Panc1 (cell line): ENCODE data around the gene SSH3. TPM values are rescaled to one million over a fixed set of nuclear protein-coding genes. Genes with fewer than 3 reads are reported as not detected.

ENCODE experiments used
- ATAC-seq: fragments of 200-7000 bp; cut with Tn5 transposase; 2 replicates; pipeline ENCODE4 v1.9.1; 2020; ENCODE audit warnings: mild to moderate bottlenecking, moderate library complexity
- BruUV-seq: library from RNA; stranded (reverse); fragments of 400-500 nt; replicated peaks from 2 replicates; lab custom pipeline; 2021; lab: Mats Ljungman, UMichigan
- CTCF ChIA-PET: fragments of 300-600 bp; sonication (Branson Sonifier 250); formaldehyde crosslinking; loops from one replicate; lab custom pipeline; 2022; ENCODE audit warnings: antibody characterized with exemption; lab: Charles Lee
- POLR2A ChIA-PET: fragments of 300-600 bp; sonication (Branson Sonifier 250); formaldehyde crosslinking; loops from one replicate; lab custom pipeline; 2022; ENCODE audit warnings: antibody characterized with exemption; lab: Charles Lee
- DNase-seq: peaks from one replicate; pipeline ENCODE4 v3.0.0-alpha.2; 2010; ENCODE audit warnings: low read depth, low spot score
- H3K27ac ChIP-seq: 2 replicates; pipeline ENCODE4 v1.5.1; 2011; ENCODE audit warnings: mild to moderate bottlenecking, low read length, inconsistent platforms
- H3K27me3 ChIP-seq: fragments of 200-500 bp; sonication (Bioruptor generic); 2 replicates; pipeline ENCODE4 v1.6.0; 2014; ENCODE audit warnings: low read length, inconsistent platforms; ENCODE audit not compliant: control insufficient read depth, insufficient read depth
- H3K36me3 ChIP-seq: fragments of 200-500 bp; sonication (Bioruptor generic); 2 replicates; pipeline ENCODE4 v1.5.1; 2014; ENCODE audit warnings: inconsistent platforms, mild to moderate bottlenecking, low read length, moderate library complexity; ENCODE audit not compliant: control insufficient read depth, insufficient read depth
- H3K4me1 ChIP-seq: 2 replicates; pipeline ENCODE4 v1.5.1; 2011; ENCODE audit warnings: inconsistent platforms, mild to moderate bottlenecking, low read length, moderate library complexity; ENCODE audit not compliant: control insufficient read depth, insufficient read depth
- H3K4me3 ChIP-seq, 2 experiments: 2 replicates each; pipeline ENCODE4 v1.5.1; 2011 to 2012; ENCODE audit warnings: low read depth in 2 of 2, low read length in 2 of 2, mild to moderate bottlenecking in 2 of 2, inconsistent platforms in 1 of 2, moderate library complexity in 1 of 2
- H3K9me3 ChIP-seq: fragments of 200-500 bp; sonication (Bioruptor generic); 2 replicates; pipeline ENCODE4 v1.5.1; 2014; ENCODE audit warnings: low read depth, mild to moderate bottlenecking, inconsistent platforms, low read length, moderate library complexity; ENCODE audit not compliant: control insufficient read depth, insufficient read depth
- CTCF ChIP-seq: fragments of 450-650 bp; IDR thresholded peaks from 2 replicates; pipeline ENCODE4 v1.5.1; 2017; ENCODE audit warnings: mild to moderate bottlenecking
- POLR2AphosphoS5 ChIP-seq: IDR thresholded peaks from 2 replicates; pipeline ENCODE4 v1.6.1; 2012; ENCODE audit warnings: mild to moderate bottlenecking, low read depth, low read length, moderate library complexity
- REST ChIP-seq, 2 experiments: IDR thresholded peaks; 2 replicates each; pipeline ENCODE4 v1.6.1; 2011 to 2012; ENCODE audit warnings: low read depth in 2 of 2, control low read depth in 1 of 2, low read length in 1 of 2, mild to moderate bottlenecking in 1 of 2, moderate library complexity in 1 of 2; ENCODE audit not compliant: insufficient read depth in 1 of 2
- SIN3A ChIP-seq: IDR thresholded peaks from 2 replicates; pipeline ENCODE4 v1.6.1; 2012; ENCODE audit warnings: low read depth, mild to moderate bottlenecking, low read length, moderate library complexity, borderline replicate concordance; ENCODE audit not compliant: insufficient read depth
- TCF7L2 ChIP-seq: IDR thresholded peaks from 2 replicates; pipeline ENCODE4 v1.6.1; 2011; ENCODE audit warnings: mild to moderate bottlenecking, low read depth, low read length, inconsistent platforms
- in situ Hi-C: cut with HindIII; loops from 2 replicates; pipeline ENCODE4 v1.10.0; 2016; ENCODE audit warnings: low sequenced_read_pairs, low pct_unique_long_range_greater_than_20kb
- intact Hi-C: fragments of 100-400 bp; cut with micrococcal nuclease; formaldehyde crosslinking; loops from one replicate; pipeline ENCODE4 v1.10.0; 2022; ENCODE audit not compliant: unreplicated experiment
- total RNA-seq: library from RNA; stranded (reverse); gene quantifications from one replicate; pipeline ENCODE4 v1.2.1, GENCODE V29; 2021; ENCODE audit not compliant: unreplicated experiment

The SSH3 gene
- total RNA-seq, 1 experiment from 2014 or later, result 79.8 TPM

- H3K4me3 ChIP-seq, result no peak overlapping the region
- H3K36me3 ChIP-seq, result no peaks in the 10 kb centered on the region; the same call in 1 of the 2 replicates
- H3K27ac ChIP-seq, result no peak overlapping the region
- intact Hi-C loops (no loop called here), in situ Hi-C loops (no loop called here)
- H3K27me3 ChIP-seq, result no peaks in the 10 kb centered on the region
- DNase-seq (no peak), ATAC-seq (no peak)
- no peaks in the 10 kb centered on the region for H3K9me3 ChIP-seq
- CTCF ChIA-PET, result interaction anchor here (0.6 to 0.9 kb wide), 3 partner anchors 9 to 255 kb away, joined by 3 to 7 read pairs (median 5); no protein-coding TSS in a partner anchor
- BruUV-seq, result no TSS peak
- POLR2A ChIA-PET, result no interaction called here
- TF ChIP-seq POLR2AphosphoS5 (no peak), CTCF (no peak), REST (IDR thresholded peaks at IDR 0.05; ENCODE audit: insufficient read depth in 1 of 2, low read depth in 2 of 2, low read length in 1 of 2) (no peak), SIN3A (no peak), TCF7L2 (no peak)
- peaks cover 10% of the 10 kb centered on the region for H3K4me1 ChIP-seq
Observed at GRCh38 chr11:67308031-67308866, 4.9 kb downstream of the SSH3 start.

DNA sequence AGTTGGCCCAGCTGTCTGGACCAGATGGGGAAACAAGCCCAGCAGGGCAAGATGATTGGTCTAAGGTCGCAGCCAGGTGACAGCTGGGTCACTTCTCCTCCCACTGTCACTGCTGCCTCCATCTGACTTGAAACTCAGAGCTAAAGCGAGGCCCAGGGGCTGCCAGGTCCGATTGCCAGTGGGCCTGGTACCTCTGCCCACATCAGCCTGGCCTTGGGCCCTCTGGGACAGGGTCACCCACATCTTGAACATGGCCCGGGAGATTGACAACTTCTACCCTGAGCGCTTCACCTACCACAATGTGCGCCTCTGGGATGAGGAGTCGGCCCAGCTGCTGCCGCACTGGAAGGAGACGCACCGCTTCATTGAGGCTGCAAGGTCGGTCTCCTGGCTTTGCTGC is 5.8 kb downstream of the SSH3 start:
- Histone ChIP-seq H3K4me3 (no peak overlapping the region), H3K27me3 (no peaks in the 10 kb centered on the region), H3K27ac (no peak overlapping the region), H3K9me3 (no peaks in the 10 kb centered on the region), H3K4me1 (peaks cover 8% of the 10 kb centered on the region), H3K36me3 (no peaks in the 10 kb centered on the region; the same call in 1 of the 2 replicates)
- ATAC-seq, result no peak
- DNase-seq, result no peak
- TF ChIP-seq TCF7L2, result no peak
- TF ChIP-seq POLR2AphosphoS5, result no peak
- no peak for TF ChIP-seq CTCF
- TF ChIP-seq SIN3A, result no peak
- TF ChIP-seq REST (IDR thresholded peaks at IDR 0.05; ENCODE audit: insufficient read depth in 1 of 2, low read depth in 2 of 2, low read length in 1 of 2), result no peak
- BruUV-seq, result no TSS peak
- in situ Hi-C loops, result no loop called here
- intact Hi-C loops, result no loop called here
- CTCF ChIA-PET, result no interaction called here
- POLR2A ChIA-PET, result no interaction called here
